Measurements from ENCODE around the gene INVS.
A peak's percentile ranks its signal among the peaks of the same experiment; 100 is the strongest.

DNA sequence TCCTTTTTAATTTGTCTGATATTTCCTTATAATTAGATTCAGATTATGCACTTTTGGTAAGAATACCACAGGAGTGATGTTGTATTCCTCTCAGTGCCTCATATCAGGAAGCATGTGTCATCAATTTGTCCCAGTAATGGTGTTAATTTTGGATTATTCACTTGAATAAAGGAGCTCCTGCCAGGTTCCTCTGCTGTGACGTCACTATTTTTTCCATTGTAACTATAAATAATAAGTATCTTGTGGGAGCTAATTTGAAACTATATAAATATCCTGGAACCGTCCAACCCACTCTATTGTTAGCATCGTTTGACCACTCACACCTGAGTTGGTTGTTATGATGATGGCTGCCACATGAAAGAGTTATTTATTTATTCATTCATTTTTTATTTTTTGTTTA lies 107.9 kb downstream of the INVS start:
- TF ChIP-seq ARNTL (CRISPR knock-in tag; IDR thresholded peaks at IDR 0.05; ENCODE audit: borderline replicate concordance, low read depth) (no peak), ESRRG (CRISPR knock-in tag; IDR thresholded peaks at IDR 0.05) (no peak), ZNF565 (CRISPR knock-in tag; conservative IDR thresholded peaks at IDR 0.05; ENCODE audit: low read depth) (no peak), SNAI2 (CRISPR knock-in tag; IDR thresholded peaks at IDR 0.05) (no peak), ZFP3 (CRISPR knock-in tag; IDR thresholded peaks at IDR 0.05) (no peak), CSDC2 (CRISPR knock-in tag; IDR thresholded peaks at IDR 0.05) (no peak), OSR1 (CRISPR knock-in tag; IDR thresholded peaks at IDR 0.05) (no peak), PATZ1 (CRISPR knock-in tag; IDR thresholded peaks at IDR 0.05; ENCODE audit: borderline replicate concordance) (0 out of 2 replicates have a peak, but pooled peaks have one; percentile 42), RARB (CRISPR knock-in tag; IDR thresholded peaks at IDR 0.05) (no peak)
- TF ChIP-seq, protein P1, sequence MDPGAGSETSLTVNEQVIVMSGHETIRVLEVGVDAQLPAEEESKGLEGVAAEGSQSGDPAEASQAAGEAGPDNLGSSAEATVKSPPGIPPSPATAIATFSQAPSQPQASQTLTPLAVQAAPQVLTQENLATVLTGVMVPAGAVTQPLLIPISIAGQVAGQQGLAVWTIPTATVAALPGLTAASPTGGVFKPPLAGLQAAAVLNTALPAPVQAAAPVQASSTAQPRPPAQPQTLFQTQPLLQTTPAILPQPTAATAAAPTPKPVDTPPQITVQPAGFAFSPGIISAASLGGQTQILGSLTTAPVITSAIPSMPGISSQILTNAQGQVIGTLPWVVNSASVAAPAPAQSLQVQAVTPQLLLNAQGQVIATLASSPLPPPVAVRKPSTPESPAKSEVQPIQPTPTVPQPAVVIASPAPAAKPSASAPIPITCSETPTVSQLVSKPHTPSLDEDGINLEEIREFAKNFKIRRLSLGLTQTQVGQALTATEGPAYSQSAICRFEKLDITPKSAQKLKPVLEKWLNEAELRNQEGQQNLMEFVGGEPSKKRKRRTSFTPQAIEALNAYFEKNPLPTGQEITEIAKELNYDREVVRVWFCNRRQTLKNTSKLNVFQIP (CRISPR knock-in tag; IDR thresholded peaks at IDR 0.05; ENCODE audit: borderline replicate concordance, low read depth), result no peak

All from SK-N-SH treated with all-trans-retinoic acid at 6 μM for 48 hours (cell line).